ENCODE results near the gene SERPINB1.

SERPINB1 gene

DNA sequence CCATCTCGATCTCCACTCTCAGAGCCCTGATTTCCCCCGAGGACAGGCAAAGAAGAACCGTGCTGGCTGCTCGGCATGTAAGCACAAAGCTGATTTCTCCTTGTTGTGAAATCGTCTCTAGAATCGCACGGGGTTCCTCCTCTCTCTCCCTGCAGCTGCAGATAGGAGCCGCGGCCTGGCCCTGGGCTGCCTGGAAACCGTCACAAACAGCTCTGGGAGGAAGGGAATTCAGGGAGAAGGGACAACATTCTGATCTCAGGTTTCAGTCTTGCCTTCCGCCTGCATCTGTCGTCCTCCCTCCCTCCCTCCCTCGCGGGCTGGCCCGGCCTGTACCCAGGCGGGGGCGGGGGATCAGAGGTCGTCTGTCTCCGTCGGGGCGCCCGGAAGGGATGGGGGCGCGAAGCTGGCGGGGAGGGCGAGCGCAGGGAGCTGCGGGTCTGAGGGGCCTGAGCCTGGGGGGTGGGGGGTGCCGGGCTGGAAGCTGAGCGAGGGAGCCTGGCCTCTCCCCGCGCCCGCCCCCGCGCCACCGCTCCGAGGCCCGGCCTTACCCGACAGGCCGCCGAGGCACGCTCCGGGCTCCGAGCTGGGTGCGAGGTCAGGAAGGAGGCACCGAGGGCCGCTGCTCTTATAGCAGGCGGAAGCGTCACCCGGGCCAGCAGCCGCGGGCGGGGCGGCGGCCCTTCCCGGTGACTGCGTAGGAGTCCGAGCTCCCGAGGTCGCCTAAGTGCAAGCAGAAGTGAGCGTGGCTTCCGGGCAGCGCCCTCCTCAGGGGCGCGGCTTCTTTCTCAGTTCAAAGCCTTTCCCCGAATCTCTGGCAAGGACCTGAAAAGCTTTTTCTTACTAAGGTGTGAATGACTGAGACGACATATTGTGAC lies at the start of gene SERPINB1:
SERPINB1 (minus strand) TSS at position 600 of the 875 bp plus-strand sequence. CDS start 1,277 bp downstream, outside the sequence.
- H3K9me3 ChIP-seq (ENCODE audit: severe bottlenecking), result no peaks in the 10 kb centered on the region
- peak within 1 kb of the TSS; percentile 61 for H3K4me3 ChIP-seq (ENCODE audit: low read depth, low read length)
- H3K27ac ChIP-seq, result peak within 1 kb of the TSS; percentile 74
- DNase-seq, result peak; percentile 95
- H3K27me3 ChIP-seq (ENCODE audit: insufficient read depth, low read depth, severe bottlenecking), result no peaks in the 10 kb centered on the region
- TF ChIP-seq, protein P1, sequence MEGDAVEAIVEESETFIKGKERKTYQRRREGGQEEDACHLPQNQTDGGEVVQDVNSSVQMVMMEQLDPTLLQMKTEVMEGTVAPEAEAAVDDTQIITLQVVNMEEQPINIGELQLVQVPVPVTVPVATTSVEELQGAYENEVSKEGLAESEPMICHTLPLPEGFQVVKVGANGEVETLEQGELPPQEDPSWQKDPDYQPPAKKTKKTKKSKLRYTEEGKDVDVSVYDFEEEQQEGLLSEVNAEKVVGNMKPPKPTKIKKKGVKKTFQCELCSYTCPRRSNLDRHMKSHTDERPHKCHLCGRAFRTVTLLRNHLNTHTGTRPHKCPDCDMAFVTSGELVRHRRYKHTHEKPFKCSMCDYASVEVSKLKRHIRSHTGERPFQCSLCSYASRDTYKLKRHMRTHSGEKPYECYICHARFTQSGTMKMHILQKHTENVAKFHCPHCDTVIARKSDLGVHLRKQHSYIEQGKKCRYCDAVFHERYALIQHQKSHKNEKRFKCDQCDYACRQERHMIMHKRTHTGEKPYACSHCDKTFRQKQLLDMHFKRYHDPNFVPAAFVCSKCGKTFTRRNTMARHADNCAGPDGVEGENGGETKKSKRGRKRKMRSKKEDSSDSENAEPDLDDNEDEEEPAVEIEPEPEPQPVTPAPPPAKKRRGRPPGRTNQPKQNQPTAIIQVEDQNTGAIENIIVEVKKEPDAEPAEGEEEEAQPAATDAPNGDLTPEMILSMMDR (IDR thresholded peaks at IDR 0.05; ENCODE audit: low read depth, low read length), result peak; percentile 50; the same call in 1 of the 2 replicates
- peaks cover 17% of the 10 kb centered on the region for H3K36me3 ChIP-seq

DNA sequence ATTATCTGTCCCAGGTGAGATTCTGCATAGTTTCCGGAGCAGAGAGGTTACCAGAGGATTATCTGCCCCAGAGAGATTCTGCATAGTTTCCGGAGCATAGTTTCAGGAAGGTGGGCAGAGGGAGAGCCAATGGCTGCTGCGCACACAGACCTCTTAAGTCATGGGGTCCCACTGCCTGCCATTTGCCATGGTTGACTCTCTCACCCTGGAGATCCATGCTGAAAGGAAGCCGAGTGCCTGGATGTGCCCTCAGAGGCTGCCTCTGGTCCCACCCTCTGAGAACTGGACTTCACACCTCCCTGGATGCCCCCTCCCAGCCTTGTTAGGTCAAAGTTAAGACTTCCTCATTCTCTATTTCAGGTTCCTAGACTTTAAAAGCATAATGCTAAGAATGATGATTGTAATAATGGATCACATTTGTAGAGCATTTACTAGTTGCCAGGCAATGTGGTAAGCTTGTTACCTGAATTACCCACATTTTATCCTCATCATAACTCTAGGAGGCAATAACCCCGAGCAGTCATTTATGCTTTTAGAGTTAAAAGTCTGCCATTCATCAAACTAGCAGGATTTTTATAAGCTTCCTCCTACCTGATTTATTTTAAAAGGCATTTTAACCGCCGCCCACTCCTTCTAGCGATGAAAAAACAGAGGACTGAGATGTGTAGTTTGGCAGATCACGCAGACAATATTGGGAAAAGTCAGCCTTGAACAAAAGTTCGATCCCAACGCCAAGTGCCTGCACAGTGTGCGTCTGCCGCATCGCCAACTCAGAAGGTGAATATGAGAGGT lies 49.5 kb upstream of the SERPINB1 start:
- Histone ChIP-seq H3K4me3 (ENCODE audit: low read depth, low read length) (no peak overlapping the region), H3K9me3 (ENCODE audit: severe bottlenecking) (no peaks in the 10 kb centered on the region), H3K36me3 (no peaks in the 10 kb centered on the region), H3K27me3 (ENCODE audit: insufficient read depth, low read depth, severe bottlenecking) (no peaks in the 10 kb centered on the region), H3K27ac (no peak overlapping the region)
- no peak for DNase-seq
- TF ChIP-seq, protein P1 (IDR thresholded peaks at IDR 0.05; ENCODE audit: low read depth, low read length), result no peak

DNA sequence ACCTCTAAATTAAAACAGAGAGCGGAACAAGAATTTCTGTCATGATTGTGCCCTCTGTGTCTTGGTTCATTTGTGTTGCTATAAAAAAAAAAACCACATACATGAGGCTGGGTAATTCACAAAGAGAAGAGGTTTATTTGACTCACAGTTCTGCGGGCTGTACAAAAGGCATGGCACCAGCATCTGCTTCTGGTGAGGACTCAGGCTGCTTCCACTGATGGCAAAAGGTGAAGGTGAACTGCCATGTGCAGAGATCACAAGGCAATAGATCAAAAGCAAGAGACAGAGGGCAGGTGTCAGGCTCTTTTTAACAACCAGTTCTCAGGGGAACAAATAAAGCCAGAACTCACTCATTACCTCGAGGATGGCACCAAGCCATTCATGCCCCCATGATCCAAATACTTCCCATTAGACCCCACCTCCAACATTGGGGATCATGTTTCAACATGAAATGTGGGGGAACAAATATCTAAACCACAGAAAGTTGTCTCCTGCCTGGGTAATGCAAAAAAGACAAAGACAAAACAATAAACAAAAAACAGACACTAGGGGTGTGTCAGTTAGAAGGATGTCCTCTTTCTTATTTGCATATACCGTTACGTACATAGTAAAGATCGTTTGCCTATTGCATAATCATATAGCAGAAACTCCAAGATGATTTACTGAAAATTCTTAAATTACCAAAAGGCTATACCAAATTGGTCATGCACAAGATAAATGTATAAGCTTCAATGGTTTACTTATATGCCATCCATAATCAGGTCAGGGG lies 44.5 kb upstream of the SERPINB1 start:
- DNase-seq, result no peak
- Histone ChIP-seq H3K9me3 (ENCODE audit: severe bottlenecking) (peaks cover 3% of the 10 kb centered on the region), H3K4me3 (ENCODE audit: low read depth, low read length) (no peak overlapping the region), H3K27ac (no peak overlapping the region), H3K36me3 (no peaks in the 10 kb centered on the region), H3K27me3 (ENCODE audit: insufficient read depth, low read depth, severe bottlenecking) (no peaks in the 10 kb centered on the region)
- TF ChIP-seq, protein P1 (IDR thresholded peaks at IDR 0.05; ENCODE audit: low read depth, low read length), result no peak

DNA sequence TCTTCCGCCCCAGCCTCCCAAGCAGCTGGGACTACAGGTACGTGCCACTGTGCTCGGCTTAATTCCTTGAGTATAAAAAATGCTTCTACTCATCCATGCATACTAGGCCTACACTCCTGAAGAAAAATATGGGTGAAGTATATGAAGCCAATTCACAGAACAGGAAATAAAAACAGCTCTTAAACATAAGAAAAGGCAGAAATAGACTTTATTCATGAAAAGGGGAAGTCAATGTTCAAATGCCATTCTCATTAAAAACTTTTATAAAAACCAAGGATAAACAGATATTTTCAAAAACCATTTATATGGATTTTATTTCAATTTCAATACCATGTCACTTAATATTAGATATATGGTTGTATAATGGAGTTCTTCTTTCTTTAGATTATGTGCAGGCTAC lies 43.1 kb upstream of the SERPINB1 start:
- TF ChIP-seq, protein P1 (IDR thresholded peaks at IDR 0.05; ENCODE audit: low read depth, low read length), result no peak
- Histone ChIP-seq H3K27me3 (ENCODE audit: insufficient read depth, low read depth, severe bottlenecking) (no peaks in the 10 kb centered on the region), H3K9me3 (ENCODE audit: severe bottlenecking) (peaks cover 3% of the 10 kb centered on the region), H3K27ac (no peak overlapping the region), H3K4me3 (ENCODE audit: low read depth, low read length) (no peak overlapping the region), H3K36me3 (no peaks in the 10 kb centered on the region)
- no peak for DNase-seq

DNA sequence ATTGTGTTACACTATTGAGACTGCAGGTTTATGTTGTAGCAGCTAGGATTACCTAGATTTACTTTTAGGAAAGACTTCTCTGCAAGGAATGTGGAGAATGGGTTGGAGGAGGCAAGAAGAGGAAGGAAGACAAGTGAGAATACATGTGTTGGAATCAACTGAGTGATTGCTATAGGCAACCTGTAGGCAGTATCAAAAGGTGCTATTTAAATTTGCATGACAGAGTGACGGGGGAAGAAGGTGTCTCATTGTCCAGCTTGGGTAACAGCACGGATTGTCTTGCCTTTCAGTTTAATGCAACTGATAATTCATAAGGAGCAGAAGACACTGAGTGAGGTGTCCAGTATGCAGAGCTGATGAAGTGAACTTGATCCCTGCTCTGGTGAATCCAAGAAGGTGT lies 42.0 kb upstream of the SERPINB1 start:
- Histone ChIP-seq H3K4me3 (ENCODE audit: low read depth, low read length) (no peak overlapping the region), H3K36me3 (no peaks in the 10 kb centered on the region), H3K27me3 (ENCODE audit: insufficient read depth, low read depth, severe bottlenecking) (no peaks in the 10 kb centered on the region), H3K9me3 (ENCODE audit: severe bottlenecking) (peaks cover 3% of the 10 kb centered on the region), H3K27ac (no peak overlapping the region)
- TF ChIP-seq, protein P1 (IDR thresholded peaks at IDR 0.05; ENCODE audit: low read depth, low read length), result no peak
- no peak for DNase-seq
